ENCODE measurements around the gene TBX3.

Gene TBX3

DNA sequence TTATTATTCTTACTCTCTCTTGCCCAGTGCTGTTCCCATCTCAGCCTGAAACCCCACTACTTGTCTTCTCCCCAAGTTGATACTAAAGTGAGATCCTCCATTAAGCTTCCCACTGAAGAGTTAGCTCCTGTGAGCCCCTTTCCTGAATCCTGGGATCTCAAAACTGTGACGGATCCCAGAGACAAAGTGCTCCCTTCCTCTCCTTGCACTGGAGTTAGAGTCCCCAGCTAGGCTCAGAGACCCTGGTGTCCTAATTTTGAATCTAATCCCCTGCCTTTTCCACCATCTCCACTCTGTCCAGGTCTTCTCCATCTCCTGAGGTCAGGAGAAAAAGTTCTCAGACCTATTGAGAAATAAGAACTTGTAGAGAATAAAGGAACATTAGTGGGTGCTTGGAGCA lies 17.6 kb upstream of the TBX3 start:
- ATAC-seq: no peak
- TF ChIP-seq ZNF8 (CRISPR knock-in tag; IDR thresholded peaks at IDR 0.05) (no peak), ZFP30 (CRISPR knock-in tag; IDR thresholded peaks at IDR 0.05) (no peak), ARNTL (CRISPR knock-in tag; IDR thresholded peaks at IDR 0.05; ENCODE audit: borderline replicate concordance, low read depth) (no peak), GLIS3 (CRISPR knock-in tag; IDR thresholded peaks at IDR 0.05) (no peak), ZNF565 (CRISPR knock-in tag; conservative IDR thresholded peaks at IDR 0.05; ENCODE audit: low read depth) (no peak), ZFP3 (CRISPR knock-in tag; IDR thresholded peaks at IDR 0.05) (no peak)
- TF ChIP-seq, protein P1, sequence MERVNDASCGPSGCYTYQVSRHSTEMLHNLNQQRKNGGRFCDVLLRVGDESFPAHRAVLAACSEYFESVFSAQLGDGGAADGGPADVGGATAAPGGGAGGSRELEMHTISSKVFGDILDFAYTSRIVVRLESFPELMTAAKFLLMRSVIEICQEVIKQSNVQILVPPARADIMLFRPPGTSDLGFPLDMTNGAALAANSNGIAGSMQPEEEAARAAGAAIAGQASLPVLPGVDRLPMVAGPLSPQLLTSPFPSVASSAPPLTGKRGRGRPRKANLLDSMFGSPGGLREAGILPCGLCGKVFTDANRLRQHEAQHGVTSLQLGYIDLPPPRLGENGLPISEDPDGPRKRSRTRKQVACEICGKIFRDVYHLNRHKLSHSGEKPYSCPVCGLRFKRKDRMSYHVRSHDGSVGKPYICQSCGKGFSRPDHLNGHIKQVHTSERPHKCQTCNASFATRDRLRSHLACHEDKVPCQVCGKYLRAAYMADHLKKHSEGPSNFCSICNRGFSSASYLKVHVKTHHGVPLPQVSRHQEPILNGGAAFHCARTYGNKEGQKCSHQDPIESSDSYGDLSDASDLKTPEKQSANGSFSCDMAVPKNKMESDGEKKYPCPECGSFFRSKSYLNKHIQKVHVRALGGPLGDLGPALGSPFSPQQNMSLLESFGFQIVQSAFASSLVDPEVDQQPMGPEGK (CRISPR knock-in tag; IDR thresholded peaks at IDR 0.05; ENCODE audit: borderline replicate concordance): no peak
- TF ChIP-seq, protein P2, sequence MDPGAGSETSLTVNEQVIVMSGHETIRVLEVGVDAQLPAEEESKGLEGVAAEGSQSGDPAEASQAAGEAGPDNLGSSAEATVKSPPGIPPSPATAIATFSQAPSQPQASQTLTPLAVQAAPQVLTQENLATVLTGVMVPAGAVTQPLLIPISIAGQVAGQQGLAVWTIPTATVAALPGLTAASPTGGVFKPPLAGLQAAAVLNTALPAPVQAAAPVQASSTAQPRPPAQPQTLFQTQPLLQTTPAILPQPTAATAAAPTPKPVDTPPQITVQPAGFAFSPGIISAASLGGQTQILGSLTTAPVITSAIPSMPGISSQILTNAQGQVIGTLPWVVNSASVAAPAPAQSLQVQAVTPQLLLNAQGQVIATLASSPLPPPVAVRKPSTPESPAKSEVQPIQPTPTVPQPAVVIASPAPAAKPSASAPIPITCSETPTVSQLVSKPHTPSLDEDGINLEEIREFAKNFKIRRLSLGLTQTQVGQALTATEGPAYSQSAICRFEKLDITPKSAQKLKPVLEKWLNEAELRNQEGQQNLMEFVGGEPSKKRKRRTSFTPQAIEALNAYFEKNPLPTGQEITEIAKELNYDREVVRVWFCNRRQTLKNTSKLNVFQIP (CRISPR knock-in tag; IDR thresholded peaks at IDR 0.05; ENCODE audit: borderline replicate concordance, low read depth): no peak
- TF ChIP-seq, protein P3, sequence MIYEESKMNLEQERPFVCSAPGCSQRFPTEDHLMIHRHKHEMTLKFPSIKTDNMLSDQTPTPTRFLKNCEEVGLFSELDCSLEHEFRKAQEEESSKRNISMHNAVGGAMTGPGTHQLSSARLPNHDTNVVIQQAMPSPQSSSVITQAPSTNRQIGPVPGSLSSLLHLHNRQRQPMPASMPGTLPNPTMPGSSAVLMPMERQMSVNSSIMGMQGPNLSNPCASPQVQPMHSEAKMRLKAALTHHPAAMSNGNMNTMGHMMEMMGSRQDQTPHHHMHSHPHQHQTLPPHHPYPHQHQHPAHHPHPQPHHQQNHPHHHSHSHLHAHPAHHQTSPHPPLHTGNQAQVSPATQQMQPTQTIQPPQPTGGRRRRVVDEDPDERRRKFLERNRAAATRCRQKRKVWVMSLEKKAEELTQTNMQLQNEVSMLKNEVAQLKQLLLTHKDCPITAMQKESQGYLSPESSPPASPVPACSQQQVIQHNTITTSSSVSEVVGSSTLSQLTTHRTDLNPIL (CRISPR knock-in tag; IDR thresholded peaks at IDR 0.05; ENCODE audit: low read depth): no peak

DNA sequence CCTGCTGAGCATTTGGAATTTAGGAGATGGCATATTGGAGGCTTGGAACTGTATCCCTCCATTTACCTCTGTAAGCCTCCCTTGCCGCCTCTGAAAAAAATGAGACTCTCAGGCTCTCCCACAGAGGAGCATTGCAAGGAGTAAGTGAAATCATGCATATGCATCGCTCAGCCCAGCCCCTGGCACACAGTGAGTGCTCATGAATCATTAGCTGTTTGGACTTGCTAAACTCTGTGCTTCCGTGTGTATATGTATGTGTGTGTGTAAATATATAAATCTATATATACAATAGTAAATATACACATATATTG lies 17.1 kb upstream of the TBX3 start:
- TF ChIP-seq, protein P1 (CRISPR knock-in tag; IDR thresholded peaks at IDR 0.05; ENCODE audit: borderline replicate concordance): no peak
- TF ChIP-seq ZNF70 (CRISPR knock-in tag; IDR thresholded peaks at IDR 0.05): no peak
- no peak for TF ChIP-seq PPARA (CRISPR knock-in tag; IDR thresholded peaks at IDR 0.05; ENCODE audit: borderline replicate concordance)
- TF ChIP-seq SNAI2 (CRISPR knock-in tag; IDR thresholded peaks at IDR 0.05): no peak
- TF ChIP-seq, protein P4, sequence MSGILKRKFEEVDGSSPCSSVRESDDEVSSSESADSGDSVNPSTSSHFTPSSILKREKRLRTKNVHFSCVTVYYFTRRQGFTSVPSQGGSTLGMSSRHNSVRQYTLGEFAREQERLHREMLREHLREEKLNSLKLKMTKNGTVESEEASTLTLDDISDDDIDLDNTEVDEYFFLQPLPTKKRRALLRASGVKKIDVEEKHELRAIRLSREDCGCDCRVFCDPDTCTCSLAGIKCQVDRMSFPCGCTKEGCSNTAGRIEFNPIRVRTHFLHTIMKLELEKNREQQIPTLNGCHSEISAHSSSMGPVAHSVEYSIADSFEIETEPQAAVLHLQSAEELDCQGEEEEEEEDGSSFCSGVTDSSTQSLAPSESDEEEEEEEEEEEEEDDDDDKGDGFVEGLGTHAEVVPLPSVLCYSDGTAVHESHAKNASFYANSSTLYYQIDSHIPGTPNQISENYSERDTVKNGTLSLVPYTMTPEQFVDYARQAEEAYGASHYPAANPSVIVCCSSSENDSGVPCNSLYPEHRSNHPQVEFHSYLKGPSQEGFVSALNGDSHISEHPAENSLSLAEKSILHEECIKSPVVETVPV (CRISPR knock-in tag; IDR thresholded peaks at IDR 0.05): no peak
- TF ChIP-seq ARNTL (CRISPR knock-in tag; IDR thresholded peaks at IDR 0.05; ENCODE audit: borderline replicate concordance, low read depth): no peak
- TF ChIP-seq ZFP3 (CRISPR knock-in tag; IDR thresholded peaks at IDR 0.05): no peak
- no peak for TF ChIP-seq ISL1 (CRISPR knock-in tag; IDR thresholded peaks at IDR 0.05)
- TF ChIP-seq, protein P2 (CRISPR knock-in tag; IDR thresholded peaks at IDR 0.05; ENCODE audit: borderline replicate concordance, low read depth): no peak
- no peak for TF ChIP-seq TCF4 (CRISPR knock-in tag; IDR thresholded peaks at IDR 0.05; ENCODE audit: borderline replicate concordance)
- TF ChIP-seq TOX (CRISPR knock-in tag; IDR thresholded peaks at IDR 0.05; ENCODE audit: borderline replicate concordance): no peak
- TF ChIP-seq, protein P5, sequence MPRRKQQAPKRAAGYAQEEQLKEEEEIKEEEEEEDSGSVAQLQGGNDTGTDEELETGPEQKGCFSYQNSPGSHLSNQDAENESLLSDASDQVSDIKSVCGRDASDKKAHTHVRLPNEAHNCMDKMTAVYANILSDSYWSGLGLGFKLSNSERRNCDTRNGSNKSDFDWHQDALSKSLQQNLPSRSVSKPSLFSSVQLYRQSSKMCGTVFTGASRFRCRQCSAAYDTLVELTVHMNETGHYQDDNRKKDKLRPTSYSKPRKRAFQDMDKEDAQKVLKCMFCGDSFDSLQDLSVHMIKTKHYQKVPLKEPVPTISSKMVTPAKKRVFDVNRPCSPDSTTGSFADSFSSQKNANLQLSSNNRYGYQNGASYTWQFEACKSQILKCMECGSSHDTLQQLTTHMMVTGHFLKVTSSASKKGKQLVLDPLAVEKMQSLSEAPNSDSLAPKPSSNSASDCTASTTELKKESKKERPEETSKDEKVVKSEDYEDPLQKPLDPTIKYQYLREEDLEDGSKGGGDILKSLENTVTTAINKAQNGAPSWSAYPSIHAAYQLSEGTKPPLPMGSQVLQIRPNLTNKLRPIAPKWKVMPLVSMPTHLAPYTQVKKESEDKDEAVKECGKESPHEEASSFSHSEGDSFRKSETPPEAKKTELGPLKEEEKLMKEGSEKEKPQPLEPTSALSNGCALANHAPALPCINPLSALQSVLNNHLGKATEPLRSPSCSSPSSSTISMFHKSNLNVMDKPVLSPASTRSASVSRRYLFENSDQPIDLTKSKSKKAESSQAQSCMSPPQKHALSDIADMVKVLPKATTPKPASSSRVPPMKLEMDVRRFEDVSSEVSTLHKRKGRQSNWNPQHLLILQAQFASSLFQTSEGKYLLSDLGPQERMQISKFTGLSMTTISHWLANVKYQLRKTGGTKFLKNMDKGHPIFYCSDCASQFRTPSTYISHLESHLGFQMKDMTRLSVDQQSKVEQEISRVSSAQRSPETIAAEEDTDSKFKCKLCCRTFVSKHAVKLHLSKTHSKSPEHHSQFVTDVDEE (CRISPR knock-in tag; IDR thresholded peaks at IDR 0.05): no peak
- no peak for TF ChIP-seq RARB (CRISPR knock-in tag; IDR thresholded peaks at IDR 0.05)
- no peak for TF ChIP-seq GLIS3 (CRISPR knock-in tag; IDR thresholded peaks at IDR 0.05)
- TF ChIP-seq ZC3H10 (CRISPR knock-in tag; IDR thresholded peaks at IDR 0.05): no peak
- TF ChIP-seq, protein P3 (CRISPR knock-in tag; IDR thresholded peaks at IDR 0.05; ENCODE audit: low read depth): no peak
- ATAC-seq: no peak
